22Rv1 (cell line): Measurements from ENCODE around the gene SLC4A2.
A peak's percentile ranks its signal among the peaks of the same experiment; 100 is the strongest.

Source experiments
- H3K27ac ChIP-seq: fragments of 450-650 bp; 2 replicates; pipeline ENCODE4 v1.5.1; 2017
- ZFX ChIP-seq: fragments of 450-650 bp; IDR thresholded peaks from 2 replicates; pipeline ENCODE4 v1.6.1; 2017; ENCODE audit warnings: antibody characterized with exemption, borderline replicate concordance
- TF ChIP-seq, protein P1 (sequence below): fragments of 450-650 bp; IDR thresholded peaks from 2 replicates; pipeline ENCODE4 v1.5.1; 2017; ENCODE audit warnings: mild to moderate bottlenecking

Gene SLC4A2

GRCh38 chr7:151025924-151026671, 33.3 kb upstream of the SLC4A2 start:
- peak overlapping the region; percentile 77; the same call in 1 of the 2 replicates for H3K27ac ChIP-seq
- TF ChIP-seq, protein P1, sequence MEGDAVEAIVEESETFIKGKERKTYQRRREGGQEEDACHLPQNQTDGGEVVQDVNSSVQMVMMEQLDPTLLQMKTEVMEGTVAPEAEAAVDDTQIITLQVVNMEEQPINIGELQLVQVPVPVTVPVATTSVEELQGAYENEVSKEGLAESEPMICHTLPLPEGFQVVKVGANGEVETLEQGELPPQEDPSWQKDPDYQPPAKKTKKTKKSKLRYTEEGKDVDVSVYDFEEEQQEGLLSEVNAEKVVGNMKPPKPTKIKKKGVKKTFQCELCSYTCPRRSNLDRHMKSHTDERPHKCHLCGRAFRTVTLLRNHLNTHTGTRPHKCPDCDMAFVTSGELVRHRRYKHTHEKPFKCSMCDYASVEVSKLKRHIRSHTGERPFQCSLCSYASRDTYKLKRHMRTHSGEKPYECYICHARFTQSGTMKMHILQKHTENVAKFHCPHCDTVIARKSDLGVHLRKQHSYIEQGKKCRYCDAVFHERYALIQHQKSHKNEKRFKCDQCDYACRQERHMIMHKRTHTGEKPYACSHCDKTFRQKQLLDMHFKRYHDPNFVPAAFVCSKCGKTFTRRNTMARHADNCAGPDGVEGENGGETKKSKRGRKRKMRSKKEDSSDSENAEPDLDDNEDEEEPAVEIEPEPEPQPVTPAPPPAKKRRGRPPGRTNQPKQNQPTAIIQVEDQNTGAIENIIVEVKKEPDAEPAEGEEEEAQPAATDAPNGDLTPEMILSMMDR: no peak
- no peak for TF ChIP-seq ZFX

- H3K27ac ChIP-seq: peak overlapping the region; percentile 77
Measured at GRCh38 chr7:151026771-151027727, 32.3 kb upstream of the SLC4A2 start.

GRCh38 chr7:151027728-151028130, 31.7 kb upstream of the SLC4A2 start:
- peak overlapping the region; percentile 77 for H3K27ac ChIP-seq

- no peak for TF ChIP-seq ZFX
- TF ChIP-seq, protein P1: peak; percentile 84
- peak within 1 kb of the TSS; percentile 77 for H3K27ac ChIP-seq
Measured at GRCh38 chr7:151028131-151028947, 31.1 kb upstream of the SLC4A2 start, which contains the start of gene ABCB8. Gene ABCB8 (plus strand): TSS chr7:151028450. CDS start chr7:151028516, 66 bp downstream.

GRCh38 chr7:151028948-151029501, 30.4 kb upstream of the SLC4A2 start:
- TF ChIP-seq, protein P1: peak; percentile 61
- no peak for TF ChIP-seq ZFX
- peak overlapping the region; percentile 77 for H3K27ac ChIP-seq

GRCh38 chr7:151031011-151031410, 28.4 kb upstream of the SLC4A2 start:
- H3K27ac ChIP-seq: no peak overlapping the region
- TF ChIP-seq, protein P1: no peak
- no peak for TF ChIP-seq ZFX

GRCh38 chr7:151032936-151033863, 26.2 kb upstream of the SLC4A2 start:
- TF ChIP-seq, protein P1: no peak
- TF ChIP-seq ZFX: no peak
- no peak overlapping the region for H3K27ac ChIP-seq
